Testis (tissue), 3 donors: ENCODE results near the gene CCDC201. TPM values are rescaled to one million over a fixed set of nuclear protein-coding genes. Genes with fewer than 3 reads are reported as not detected.
"Not testable (repeated sequence)": the region's sequence is repeated elsewhere in the genome, so short reads cannot be mapped to it uniquely, and the experiment has no call there.

Experiments used
- DNase-seq: peaks from one replicate; pipeline ENCODE4 v3.0.0-alpha.2; 2019
- H3K27ac ChIP-seq, 2 donors: fragments of 200-600 bp; sonication (generic); one replicate each; pipeline ENCODE4 v1.5.1; 2019
- H3K27me3 ChIP-seq: fragments of 200-600 bp; sonication (generic); one replicate; pipeline ENCODE4 v1.5.1; 2019
- H3K36me3 ChIP-seq: fragments of 200-600 bp; sonication (generic); one replicate; pipeline ENCODE4 v1.5.1; 2017; ENCODE audit warnings: low read depth; ENCODE audit errors: missing control alignments
- H3K4me1 ChIP-seq: fragments of 200-600 bp; sonication (generic); one replicate; pipeline ENCODE4 v1.5.1; 2019
- H3K4me3 ChIP-seq, 2 donors: fragments of 200-600 bp; sonication (generic); one replicate each; pipeline ENCODE4 v1.5.1; 2017 to 2019
- H3K9me3 ChIP-seq: fragments of 200-600 bp; sonication (generic); one replicate; pipeline ENCODE4 v1.5.1; 2017
- POLR2A ChIP-seq: fragments of 450-650 bp; IDR thresholded peaks from one replicate; pipeline ENCODE4 v1.6.1; 2017; ENCODE audit warnings: antibody characterized with exemption, mild to moderate bottlenecking, moderate library complexity
- WGBS, 2 donors: methylation state at CpG; one replicate each; pipeline ENCODE4 v1.1.5; 2018; 5-methylcytosine and 5-hydroxymethylcytosine counted together
- intact Hi-C: fragments of 100-400 bp; cut with DNase I; formaldehyde crosslinking; loops from one replicate; pipeline ENCODE4 v1.15.1; 2023; ENCODE audit warnings: low total_unique reads
- polyA plus RNA-seq: library from polyadenylated mRNA; stranded (reverse); fragments of 350-450 nt; fragmentation: Illumina TruSeq; extraction: RNeasy Lipid Tissue Mini Kit (QIAGEN cat#74804); gene quantifications from one replicate; pipeline ENCODE4 v1.2.3, GENCODE V29; 2014; ENCODE audit warnings: low read depth, low replicate concordance; ENCODE audit not compliant: insufficient read depth
- total RNA-seq, 2 donors: library from RNA; depleted of rRNA; stranded (reverse); fragments of >200 nt; gene quantifications; one replicate each; pipeline ENCODE4 v1.2.3, GENCODE V29; 2016
- TF ChIP-seq, protein P1 (sequence below), 3 experiments: fragments of 450-650 bp in 2 of 3; fragments of 200-600 bp in 1 of 3; sonication (generic) in 1 of 3; IDR thresholded peaks; one replicate each; pipeline ENCODE4 v1.5.1; 2016 to 2019; ENCODE audit warnings: antibody characterized with exemption in 3 of 3, mild to moderate bottlenecking in 2 of 3, moderate library complexity in 1 of 3

The CCDC201 gene
- total and polyA plus RNA-seq, 3 donors from 2014 or later = 0.12 TPM; not detected in 2

GRCh38 chr7:45867471-45867870 is 5.4 kb downstream of the CCDC201 start:
- no peak for DNase-seq
- Histone ChIP-seq H3K4me3 (no peak overlapping the region), H3K4me1 (no peaks in the 10 kb centered on the region), H3K27me3 (no peaks in the 10 kb centered on the region), H3K27ac (no peak overlapping the region), H3K36me3 (no peaks in the 10 kb centered on the region), H3K9me3 (no peaks in the 10 kb centered on the region)
- 68 to 73% methylated on average over 2 of the region's 2 CpGs for WGBS, 2 donors
- no peak for TF ChIP-seq POLR2A
- TF ChIP-seq, protein P1, sequence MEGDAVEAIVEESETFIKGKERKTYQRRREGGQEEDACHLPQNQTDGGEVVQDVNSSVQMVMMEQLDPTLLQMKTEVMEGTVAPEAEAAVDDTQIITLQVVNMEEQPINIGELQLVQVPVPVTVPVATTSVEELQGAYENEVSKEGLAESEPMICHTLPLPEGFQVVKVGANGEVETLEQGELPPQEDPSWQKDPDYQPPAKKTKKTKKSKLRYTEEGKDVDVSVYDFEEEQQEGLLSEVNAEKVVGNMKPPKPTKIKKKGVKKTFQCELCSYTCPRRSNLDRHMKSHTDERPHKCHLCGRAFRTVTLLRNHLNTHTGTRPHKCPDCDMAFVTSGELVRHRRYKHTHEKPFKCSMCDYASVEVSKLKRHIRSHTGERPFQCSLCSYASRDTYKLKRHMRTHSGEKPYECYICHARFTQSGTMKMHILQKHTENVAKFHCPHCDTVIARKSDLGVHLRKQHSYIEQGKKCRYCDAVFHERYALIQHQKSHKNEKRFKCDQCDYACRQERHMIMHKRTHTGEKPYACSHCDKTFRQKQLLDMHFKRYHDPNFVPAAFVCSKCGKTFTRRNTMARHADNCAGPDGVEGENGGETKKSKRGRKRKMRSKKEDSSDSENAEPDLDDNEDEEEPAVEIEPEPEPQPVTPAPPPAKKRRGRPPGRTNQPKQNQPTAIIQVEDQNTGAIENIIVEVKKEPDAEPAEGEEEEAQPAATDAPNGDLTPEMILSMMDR (IDR thresholded peaks at IDR 0.05) = no peak
- intact Hi-C loops = no loop called here

GRCh38 chr7:45865594-45866410 is 7.1 kb downstream of the CCDC201 start:
- no peaks in the 10 kb centered on the region for H3K9me3 ChIP-seq
- H3K36me3 ChIP-seq = no peaks in the 10 kb centered on the region
- DNase-seq = no peak
- no peaks in the 10 kb centered on the region for H3K4me1 ChIP-seq
- no peak overlapping the region for H3K4me3 ChIP-seq
- TF ChIP-seq, protein P1 (IDR thresholded peaks at IDR 0.05) = no peak
- TF ChIP-seq POLR2A = no peak
- intact Hi-C loops = no loop called here
- H3K27me3 ChIP-seq = no peaks in the 10 kb centered on the region
- no peak overlapping the region for H3K27ac ChIP-seq
- WGBS, 2 donors = 77 to 85% methylated on average over 10 to 13 of the region's 13 CpGs

DNA sequence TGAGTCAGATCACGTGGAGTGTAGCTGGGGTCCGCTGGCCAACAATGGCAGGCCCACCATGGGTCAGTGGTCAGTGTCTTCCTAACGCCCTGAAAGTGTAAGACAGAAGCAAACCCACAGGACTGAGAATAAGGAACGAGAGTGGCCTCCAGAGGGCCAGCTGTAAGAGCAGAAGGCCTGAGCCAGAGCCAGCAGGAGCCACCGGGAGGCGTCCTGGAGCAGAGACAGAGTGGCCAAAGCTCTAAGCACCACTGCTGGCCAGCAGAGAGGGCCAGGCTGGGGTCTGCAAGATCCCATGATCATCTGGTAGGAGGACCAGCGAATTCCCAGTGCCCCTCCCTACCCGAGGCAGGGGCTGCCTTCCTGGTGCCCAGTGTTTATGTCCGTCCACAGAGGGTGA is 9.2 kb downstream of the CCDC201 start:
- intact Hi-C loops = no loop called here
- 80 to 88% methylated on average over 6 to 9 of the region's 9 CpGs for WGBS, 2 donors

GRCh38 chr7:45856888-45857287 is 16.0 kb downstream of the CCDC201 start:
- H3K27ac ChIP-seq, intact Hi-C loops, H3K4me3 ChIP-seq, DNase-seq, H3K9me3 ChIP-seq, H3K36me3 ChIP-seq, H3K4me1 ChIP-seq, H3K27me3 ChIP-seq: not testable (repeated sequence)
- WGBS, 2 donors = 93 to 94% methylated on average over 4 of the region's 4 CpGs

More for the DNA sequence above, 9.2 kb downstream of the CCDC201 start:
- H3K9me3 ChIP-seq = no peaks in the 10 kb centered on the region
- DNase-seq = no peak
- no peak overlapping the region for H3K4me3 ChIP-seq
- H3K27ac ChIP-seq = no peak overlapping the region
- TF ChIP-seq POLR2A = no peak
- TF ChIP-seq, protein P1 (IDR thresholded peaks at IDR 0.05) = no peak
- H3K4me1 ChIP-seq = no peaks in the 10 kb centered on the region
- H3K27me3 ChIP-seq = no peaks in the 10 kb centered on the region
- H3K36me3 ChIP-seq = no peaks in the 10 kb centered on the region

DNA sequence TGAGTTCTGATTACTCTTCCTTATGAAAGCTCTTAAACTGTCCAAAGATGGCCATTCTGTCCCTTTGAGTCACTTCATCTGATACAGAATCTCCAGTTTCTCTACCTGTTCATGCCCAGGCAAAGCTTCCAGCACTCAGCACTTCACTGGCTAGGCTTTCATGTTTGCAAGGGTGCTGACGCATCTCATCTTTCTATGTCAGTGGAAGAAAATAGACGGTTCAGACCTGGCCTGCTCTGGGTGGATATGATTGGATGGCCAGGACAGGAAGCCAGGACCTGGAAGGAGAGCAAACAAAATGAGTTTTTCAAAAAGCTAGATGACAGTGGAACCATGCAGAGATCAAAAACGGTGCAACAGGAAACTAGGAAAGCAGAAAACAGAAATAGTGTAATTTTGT is 17.2 kb downstream of the CCDC201 start:
- DNase-seq, H3K9me3 ChIP-seq, H3K27me3 ChIP-seq, H3K27ac ChIP-seq, H3K36me3 ChIP-seq, H3K4me3 ChIP-seq, H3K4me1 ChIP-seq, intact Hi-C loops: not testable (repeated sequence)
- WGBS, 2 donors = 27 to 40% methylated on average over 3 of the region's 3 CpGs

DNA sequence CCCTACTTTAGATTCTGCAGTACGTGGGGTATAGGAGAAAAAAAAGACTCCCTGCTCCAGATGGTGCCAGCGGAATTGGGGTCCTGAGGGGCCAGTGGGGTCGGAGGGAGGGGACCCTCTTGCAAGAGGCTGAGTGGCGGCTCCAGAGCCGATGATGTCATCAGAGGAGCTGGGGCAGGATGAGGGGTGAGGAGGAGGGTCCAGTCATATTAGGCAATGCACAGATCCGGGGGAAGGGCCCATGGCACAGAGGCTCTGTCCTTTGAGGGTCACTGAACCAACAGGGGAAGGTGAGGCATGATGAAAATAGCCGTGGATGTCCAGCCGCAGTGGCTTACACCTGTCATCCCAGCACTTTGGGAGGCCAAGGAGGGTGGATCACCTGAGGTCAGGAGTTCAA is 19.4 kb downstream of the CCDC201 start:
- intact Hi-C loops, H3K27me3 ChIP-seq, DNase-seq, H3K36me3 ChIP-seq, H3K27ac ChIP-seq, H3K4me1 ChIP-seq, H3K4me3 ChIP-seq, H3K9me3 ChIP-seq: not testable (repeated sequence)
- WGBS, 2 donors = 86 to 90% methylated on average over 8 of the region's 8 CpGs

GRCh38 chr7:45852984-45853383 is 19.9 kb downstream of the CCDC201 start:
- not testable (repeated sequence) for H3K27ac ChIP-seq, DNase-seq
- 64 to 74% methylated on average over 6 to 10 of the region's 10 CpGs for WGBS, 2 donors

GRCh38 chr7:45848734-45849133 is 24.1 kb downstream of the CCDC201 start:
- H3K4me1 ChIP-seq, H3K27me3 ChIP-seq, intact Hi-C loops, H3K36me3 ChIP-seq, DNase-seq, H3K9me3 ChIP-seq, H3K27ac ChIP-seq, H3K4me3 ChIP-seq: not testable (repeated sequence)
- WGBS, 2 donors = 93% methylated on average over 5 to 6 of the region's 6 CpGs

More at GRCh38 chr7:45852984-45853383, 19.9 kb downstream of the CCDC201 start:
- H3K4me3 ChIP-seq, H3K4me1 ChIP-seq, intact Hi-C loops, H3K27me3 ChIP-seq, H3K36me3 ChIP-seq, H3K9me3 ChIP-seq: not testable (repeated sequence)

DNA sequence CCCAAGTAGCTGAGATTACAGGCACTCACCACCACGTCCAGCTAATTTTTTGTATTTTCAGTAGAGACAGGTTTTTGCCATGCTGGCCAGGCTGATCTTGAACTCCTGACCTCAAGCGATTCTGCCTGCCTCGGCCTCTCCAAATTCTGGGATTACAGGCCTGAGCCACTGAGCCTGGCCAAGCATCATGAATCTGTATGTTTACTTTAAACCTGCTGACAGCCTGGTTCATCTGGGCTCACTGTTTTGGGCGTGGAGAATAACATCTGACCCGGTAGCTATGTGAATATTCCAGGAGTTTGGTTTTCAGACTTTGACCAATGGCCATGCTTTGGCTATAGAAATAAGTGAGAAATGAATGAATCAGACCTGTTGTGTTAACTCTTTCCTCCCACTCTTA is 26.3 kb downstream of the CCDC201 start:
- H3K4me1 ChIP-seq, H3K4me3 ChIP-seq, DNase-seq, H3K9me3 ChIP-seq, H3K36me3 ChIP-seq, intact Hi-C loops, H3K27me3 ChIP-seq, H3K27ac ChIP-seq: not testable (repeated sequence)
- WGBS, 2 donors = 72 to 81% methylated on average over 5 of the region's 5 CpGs
